GM12878 (cell line): ENCODE results near the gene NTSR1. TPM values are rescaled to one million over a fixed set of nuclear protein-coding genes. Genes with fewer than 3 reads are reported as not detected.

Experiments
- ATAC-seq: fragments of 200-7000 bp; cut with Tn5 transposase; 3 replicates; pipeline ENCODE4 v1.9.1; 2020; ENCODE audit warnings: mild to moderate bottlenecking, moderate library complexity
- BruUV-seq: library from RNA; stranded (reverse); fragments of 400-500 nt; replicated peaks from 2 replicates; lab custom pipeline; 2021; lab: Mats Ljungman, UMichigan
- CTCF ChIA-PET: fragments of 300-600 bp; sonication (Branson Sonifier 250); formaldehyde crosslinking; extraction: SDS; loops from one replicate; lab custom pipeline; 2021; ENCODE audit warnings: inconsistent platforms; lab: Yijun Ruan, JAX
- POLR2A ChIA-PET: fragments of 350-600 bp; formaldehyde crosslinking; extraction: SDS; loops from one replicate; lab custom pipeline; 2021; ENCODE audit warnings: inconsistent platforms; lab: Charles Lee
- RAD21 ChIA-PET: fragments of 300-600 bp; sonication (Branson Sonifier 250); formaldehyde crosslinking; loops from one replicate; lab custom pipeline; 2023; ENCODE audit warnings: antibody characterized with exemption; ENCODE audit not compliant: unreplicated experiment; lab: Charles Lee
- SMC1A ChIA-PET: fragments of 300-600 bp; sonication (Branson Sonifier 250); formaldehyde crosslinking; loops from one replicate; lab custom pipeline; 2023; ENCODE audit not compliant: unreplicated experiment, uncharacterized antibody; lab: Charles Lee
- DNase-seq: peaks from one replicate; pipeline ENCODE4 v3.0.0-alpha.2; 2011; ENCODE audit warnings: low read depth, low spot score
- FAIRE-seq: peaks from 3 replicates; lab custom pipeline; 2011; peaks lifted over from hg19 to GRCh38; lab: Jason Lieb, UNC
- H2AFZ ChIP-seq: 2 replicates; pipeline ENCODE4 v1.6.0; 2011; ENCODE audit warnings: low read depth, low read length, control low read depth; ENCODE audit not compliant: control insufficient read depth
- H3K27ac ChIP-seq: 2 replicates; pipeline ENCODE4 v1.5.1; 2011; ENCODE audit warnings: control low read depth; ENCODE audit not compliant: control insufficient read depth, insufficient read depth
- H3K27me3 ChIP-seq, 2 experiments: replicated peaks in 1 of 2; 2 replicates each; pipeline versions ENCODE4 v1.6.0 to v1.6.1; 2011; ENCODE audit warnings: low read length in 1 of 2; ENCODE audit not compliant: control insufficient read depth in 2 of 2, insufficient read depth in 2 of 2
- H3K36me3 ChIP-seq, 2 experiments: 2 replicates each; pipeline ENCODE4 v1.5.1; 2011; ENCODE audit warnings: low read length in 1 of 2; ENCODE audit not compliant: control insufficient read depth in 2 of 2, insufficient read depth in 2 of 2
- H3K4me1 ChIP-seq: 2 replicates; pipeline ENCODE4 v1.6.1; 2011; ENCODE audit warnings: mild to moderate bottlenecking, low read length, moderate library complexity, mixed read lengths; ENCODE audit not compliant: control insufficient read depth, insufficient read depth
- H3K4me2 ChIP-seq: 2 replicates; pipeline ENCODE4 v1.6.0; 2011; ENCODE audit warnings: control low read depth; ENCODE audit not compliant: control insufficient read depth, insufficient read depth
- H3K4me3 ChIP-seq: fragments of 200-600 bp; sonication (generic); 2 replicates; pipeline ENCODE4 v1.5.1; 2016
- H3K79me2 ChIP-seq: 2 replicates; pipeline ENCODE4 v1.6.0; 2011; ENCODE audit warnings: low read length; ENCODE audit not compliant: control insufficient read depth, insufficient read depth
- H3K9ac ChIP-seq: 2 replicates; pipeline ENCODE4 v1.8.0; 2011; ENCODE audit warnings: low read length, control low read depth, mixed read lengths; ENCODE audit not compliant: control insufficient read depth, insufficient read depth
- H3K9me3 ChIP-seq: replicated peaks from 3 replicates; pipeline ENCODE4 v1.5.1; 2011; ENCODE audit warnings: mild to moderate bottlenecking, low read length; ENCODE audit not compliant: control insufficient read depth, insufficient read depth
- H4K20me1 ChIP-seq: 2 replicates; pipeline ENCODE4 v1.6.0; 2011; ENCODE audit not compliant: control insufficient read depth, insufficient read depth
- ATF3 ChIP-seq: IDR thresholded peaks from 2 replicates; pipeline ENCODE4 v1.6.1; 2011; ENCODE audit warnings: low read depth, mild to moderate bottlenecking, low read length, moderate library complexity, borderline replicate concordance; ENCODE audit errors: extremely low read depth
- BHLHE40 ChIP-seq, 2 experiments: fragments of 450-650 bp in 1 of 2; IDR thresholded peaks; 2 replicates each; pipeline ENCODE4 v1.6.1; 2011 to 2017; ENCODE audit warnings: low read depth in 2 of 2, borderline replicate concordance in 1 of 2, improper control_type of control experiment in 1 of 2, low read length in 1 of 2, mild to moderate bottlenecking in 1 of 2
- CREM ChIP-seq: IDR thresholded peaks from 2 replicates; pipeline ENCODE4 v1.6.1; 2014; ENCODE audit warnings: antibody characterized with exemption, low read depth
- EGR1 ChIP-seq, 2 experiments: IDR thresholded peaks; 1 replicate in 1 of 2; 2 replicates in 1 of 2; pipeline ENCODE4 v1.6.1; 2011 to 2012; ENCODE audit warnings: low read depth in 2 of 2, low read length in 2 of 2, borderline replicate concordance in 1 of 2, mild to moderate bottlenecking in 1 of 2, moderate library complexity in 1 of 2
- GATAD2B ChIP-seq: fragments of 450-650 bp; conservative IDR thresholded peaks from 2 replicates; pipeline ENCODE4 v1.6.1; 2017; ENCODE audit warnings: low read depth, mild to moderate bottlenecking, moderate library complexity
- HDAC6 ChIP-seq: fragments of 200-600 bp; sonication (generic); IDR thresholded peaks from one replicate; pipeline ENCODE4 v1.8.0; 2017; ENCODE audit warnings: antibody characterized with exemption; ENCODE audit not compliant: unreplicated experiment
- JUNB ChIP-seq: IDR thresholded peaks from 2 replicates; pipeline ENCODE4 v1.6.1; 2016; ENCODE audit warnings: antibody characterized with exemption, mild to moderate bottlenecking
- KLF5 ChIP-seq: fragments of 450-650 bp; IDR thresholded peaks from 2 replicates; pipeline ENCODE4 v1.6.1; 2014; ENCODE audit warnings: mild to moderate bottlenecking; ENCODE audit not compliant: partially characterized antibody
- MTA3 ChIP-seq: IDR thresholded peaks from 2 replicates; pipeline ENCODE4 v1.6.1; 2012; ENCODE audit warnings: low read length, inconsistent platforms, borderline replicate concordance
- NR2C2 ChIP-seq: IDR thresholded peaks from 2 replicates; pipeline ENCODE4 v1.6.1; 2011; ENCODE audit warnings: borderline replicate concordance, low read depth; ENCODE audit not compliant: control insufficient read depth, insufficient read length
- YBX1 ChIP-seq: fragments of 450-650 bp; IDR thresholded peaks from 2 replicates; pipeline ENCODE4 v1.6.1; 2016; ENCODE audit warnings: antibody characterized with exemption
- ZSCAN29 ChIP-seq: fragments of 450-650 bp; IDR thresholded peaks from 2 replicates; pipeline ENCODE4 v1.6.1; 2017; ENCODE audit warnings: mild to moderate bottlenecking, moderate library complexity
- WGBS: methylation state at CpG from one replicate; pipeline ENCODE4 v1.1.6; 2016; ENCODE audit warnings: low lambda C conversion rate; ENCODE audit not compliant: insufficient replicate concordance, insufficient coverage; ENCODE audit errors: missing lambda C conversion rate; 5-methylcytosine and 5-hydroxymethylcytosine counted together
- in situ Hi-C: fragments of 300-500 bp; cut with MboI; formaldehyde crosslinking; loops from 9 replicates; pipeline ENCODE4 v1.14.3; 2018; ENCODE audit warnings: mixed read lengths
- intact Hi-C: fragments of 100-400 bp; cut with micrococcal nuclease; formaldehyde crosslinking; loops from one replicate; pipeline ENCODE4 v1.14.2; 2022; ENCODE audit not compliant: unreplicated experiment
- polyA plus RNA-seq, 11 experiments: library from polyadenylated mRNA; depleted of rRNA in 4 of 11; unstranded in 6 of 11; stranded (reverse) in 5 of 11; fragments of >200 nt; fragmentation: Nextera tagmentation in 4 of 11; fragmentation: Illumina TruSeq in 1 of 11; extraction: Ambion mirVana in 4 of 11; extraction: Trizol in 1 of 11; gene quantifications; 1 replicate in 1 of 11; 2 replicates in 10 of 11; pipeline versions ENCODE4 v1.2.1 to v1.2.3, GENCODE V29; 2011 to 2016; ENCODE audit warnings: inconsistent platforms in 2 of 11, missing spikeins in 2 of 11, low read depth in 1 of 11
- total RNA-seq, 4 experiments: library from RNA; depleted of rRNA in 3 of 4; stranded (reverse); fragments of >200 nt in 3 of 4; fragmentation: Illumina TruSeq in 1 of 4; extraction: Trizol in 1 of 4; gene quantifications; 2 replicates each; pipeline versions ENCODE4 v1.2.1 to v1.2.3, GENCODE V29; 2013 to 2021
- TF ChIP-seq, protein P1 (sequence below): IDR thresholded peaks from 2 replicates; pipeline ENCODE4 v1.6.1; 2012; ENCODE audit warnings: low read depth, low read length, improper control_type of control experiment
- TF ChIP-seq, protein P2 (sequence below): IDR thresholded peaks from 2 replicates; pipeline ENCODE4 v1.6.1; 2012; ENCODE audit warnings: low read depth, low read length, improper control_type of control experiment

The NTSR1 gene
- total and polyA plus RNA-seq, 10 of the 15 experiments (the other 5 are each of a cell fraction or from before 2014, with no cell fraction given), result not detected

DNA sequence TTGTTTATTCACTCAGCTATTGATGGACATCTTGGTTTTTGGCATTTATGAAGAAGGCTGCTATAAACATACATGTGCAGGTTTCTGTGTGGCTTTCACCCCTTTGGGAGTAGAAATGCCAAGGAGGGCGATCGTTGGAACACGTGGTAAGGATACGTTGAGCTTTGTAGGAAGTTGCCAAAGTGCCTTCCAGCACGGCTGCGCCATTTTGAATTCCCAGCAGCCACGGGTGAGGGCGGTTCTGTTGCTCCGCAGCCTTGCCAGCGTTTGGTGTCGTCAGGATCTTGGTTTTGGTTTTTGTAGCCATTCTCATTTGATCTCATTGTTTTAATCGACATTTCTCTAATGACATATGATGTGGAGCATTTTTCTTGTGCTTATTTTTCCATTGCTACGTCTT lies 21.8 kb downstream of the NTSR1 start:
- no peak overlapping the region for H2AFZ ChIP-seq
- H3K9ac ChIP-seq, result no peak overlapping the region
- no TSS peak for BruUV-seq
- ChIA-PET POLR2A (no interaction called here), RAD21 (no interaction called here), CTCF (interaction anchor here (0.9 kb wide), 1 partner anchor 113 kb away, joined by 4 read pairs; no protein-coding TSS in a partner anchor), SMC1A (interaction anchor here (1.3 kb wide), 1 partner anchor 19 kb away, joined by 4 read pairs; no protein-coding TSS in a partner anchor)
- in situ Hi-C loops (no loop called here), intact Hi-C loops (no loop called here)
- no peak overlapping the region for H3K4me2 ChIP-seq
- H3K4me3 ChIP-seq, result no peak overlapping the region
- WGBS, result 49% methylated on average over 13 of the region's 13 CpGs
- H3K4me1 ChIP-seq, result no peaks in the 10 kb centered on the region
- no peaks in the 10 kb centered on the region for H3K79me2 ChIP-seq
- no peak for ATAC-seq
- no peak for DNase-seq
- H3K9me3 ChIP-seq, result no peaks in the 10 kb centered on the region
- FAIRE-seq, result no peak
- H3K27me3 ChIP-seq, result peaks cover 6 to 14% of the 10 kb centered on the region in 2 experiments
- no peaks in the 10 kb centered on the region for H4K20me1 ChIP-seq
- no peaks in the 10 kb centered on the region for H3K36me3 ChIP-seq
- TF ChIP-seq MTA3 (no peak), EGR1 (IDR thresholded peaks at IDR 0.05; ENCODE audit: borderline replicate concordance in 1 of 2, low read depth in 2 of 2, low read length in 2 of 2) (no peak), YBX1 (no peak), JUNB (no peak), BHLHE40 (IDR thresholded peaks at IDR 0.05; ENCODE audit: borderline replicate concordance in 1 of 2, low read depth in 2 of 2, low read length in 1 of 2) (no peak)
- no peak overlapping the region for H3K27ac ChIP-seq

- BruUV-seq, result no TSS peak
- Histone ChIP-seq H3K36me3 (no peaks in the 10 kb centered on the region), H3K79me2 (no peaks in the 10 kb centered on the region), H3K27ac (no peak overlapping the region), H3K4me1 (no peaks in the 10 kb centered on the region), H3K27me3 (peaks cover 6 to 14% of the 10 kb centered on the region in 2 experiments), H3K9me3 (no peaks in the 10 kb centered on the region), H2AFZ (no peak overlapping the region), H3K4me3 (no peak overlapping the region), H3K9ac (no peak overlapping the region), H4K20me1 (no peaks in the 10 kb centered on the region), H3K4me2 (no peak overlapping the region)
- DNase-seq (no peak), FAIRE-seq (no peak), ATAC-seq (no peak)
- intact Hi-C loops (no loop called here), in situ Hi-C loops (no loop called here)
- CTCF ChIA-PET, result no interaction called here
- RAD21 ChIA-PET, result no interaction called here
- SMC1A ChIA-PET, result no interaction called here
- WGBS, result 51% methylated on average over 13 of the region's 13 CpGs
- POLR2A ChIA-PET, result no interaction called here
- no peak for TF ChIP-seq KLF5
- TF ChIP-seq ZSCAN29, result no peak
- no peak for TF ChIP-seq ATF3
- TF ChIP-seq GATAD2B, result no peak
- TF ChIP-seq, protein P1, sequence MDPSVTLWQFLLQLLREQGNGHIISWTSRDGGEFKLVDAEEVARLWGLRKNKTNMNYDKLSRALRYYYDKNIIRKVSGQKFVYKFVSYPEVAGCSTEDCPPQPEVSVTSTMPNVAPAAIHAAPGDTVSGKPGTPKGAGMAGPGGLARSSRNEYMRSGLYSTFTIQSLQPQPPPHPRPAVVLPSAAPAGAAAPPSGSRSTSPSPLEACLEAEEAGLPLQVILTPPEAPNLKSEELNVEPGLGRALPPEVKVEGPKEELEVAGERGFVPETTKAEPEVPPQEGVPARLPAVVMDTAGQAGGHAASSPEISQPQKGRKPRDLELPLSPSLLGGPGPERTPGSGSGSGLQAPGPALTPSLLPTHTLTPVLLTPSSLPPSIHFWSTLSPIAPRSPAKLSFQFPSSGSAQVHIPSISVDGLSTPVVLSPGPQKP, result no peak
- TF ChIP-seq, protein P2, sequence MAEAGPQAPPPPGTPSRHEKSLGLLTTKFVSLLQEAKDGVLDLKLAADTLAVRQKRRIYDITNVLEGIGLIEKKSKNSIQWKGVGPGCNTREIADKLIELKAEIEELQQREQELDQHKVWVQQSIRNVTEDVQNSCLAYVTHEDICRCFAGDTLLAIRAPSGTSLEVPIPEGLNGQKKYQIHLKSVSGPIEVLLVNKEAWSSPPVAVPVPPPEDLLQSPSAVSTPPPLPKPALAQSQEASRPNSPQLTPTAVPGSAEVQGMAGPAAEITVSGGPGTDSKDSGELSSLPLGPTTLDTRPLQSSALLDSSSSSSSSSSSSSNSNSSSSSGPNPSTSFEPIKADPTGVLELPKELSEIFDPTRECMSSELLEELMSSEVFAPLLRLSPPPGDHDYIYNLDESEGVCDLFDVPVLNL, result no peak
- TF ChIP-seq HDAC6, result no peak
- TF ChIP-seq NR2C2, result no peak
- TF ChIP-seq CREM, result no peak
Observed at GRCh38 chr20:62732031-62732760, 23.6 kb downstream of the NTSR1 start.
